ENCODE results near the gene TTC28. TPM values are rescaled to one million over a fixed set of nuclear protein-coding genes. Genes with fewer than 3 reads are reported as not detected.

Gene TTC28
- total RNA-seq, 3 donors from 2014 or later = 0.66 to 0.90 (median 0.71) TPM

DNA sequence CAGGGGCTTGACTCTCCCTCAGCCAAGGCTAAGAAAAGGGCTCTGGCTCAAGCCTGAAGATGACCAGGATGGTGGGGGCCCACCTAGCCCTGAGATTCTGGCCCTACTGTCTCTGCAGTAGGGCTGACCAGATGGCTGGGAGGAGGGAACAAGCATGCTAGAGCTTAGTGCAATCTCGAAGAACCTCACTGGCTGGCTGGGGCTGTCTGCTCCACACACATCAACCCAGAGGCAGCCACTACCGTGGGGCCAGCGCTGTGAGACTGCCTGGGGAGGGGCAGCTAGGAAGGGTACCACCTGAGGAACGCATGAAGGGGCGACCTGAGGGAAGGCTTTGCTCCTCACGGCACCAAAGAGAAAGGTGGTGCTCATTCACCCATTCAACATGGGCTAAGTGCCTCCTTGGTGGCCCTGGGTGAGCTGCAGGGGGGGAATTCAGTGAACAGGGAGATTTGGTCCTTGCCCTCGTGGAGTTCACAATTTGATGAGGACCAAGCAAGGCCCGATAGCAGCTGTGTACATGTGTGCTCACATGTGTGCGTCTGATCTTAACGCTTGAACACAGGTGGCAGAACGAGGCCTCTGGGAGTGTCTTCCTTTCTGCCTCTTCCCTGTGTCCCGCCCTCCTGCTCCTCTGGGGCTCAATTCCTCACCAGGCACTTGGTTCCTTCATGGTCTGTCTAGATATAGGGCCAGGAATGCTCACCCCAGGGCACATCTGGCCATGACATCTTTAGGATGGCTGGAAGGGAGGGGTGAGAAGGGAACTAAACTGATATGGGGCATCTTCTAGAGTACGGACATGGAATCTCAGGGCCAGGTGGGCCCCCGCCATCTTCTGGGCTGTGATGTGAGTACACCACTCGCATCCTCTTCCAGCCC, 658.3 kb downstream of the TTC28 start:
- H3K9me3 Mint-ChIP-seq = no peaks in the 10 kb centered on the region
- H3K4me1 Mint-ChIP-seq (ENCODE audit: low read depth) = peaks cover 2% of the 10 kb centered on the region
- H3K4me3 Mint-ChIP-seq = no peak overlapping the region
- H3K36me3 Mint-ChIP-seq (ENCODE audit: insufficient read depth) = no peaks in the 10 kb centered on the region
- DNase-seq (no peak), ATAC-seq (no peak)
- no peaks in the 10 kb centered on the region for H3K27me3 Mint-ChIP-seq (ENCODE audit: low read depth)

DNA sequence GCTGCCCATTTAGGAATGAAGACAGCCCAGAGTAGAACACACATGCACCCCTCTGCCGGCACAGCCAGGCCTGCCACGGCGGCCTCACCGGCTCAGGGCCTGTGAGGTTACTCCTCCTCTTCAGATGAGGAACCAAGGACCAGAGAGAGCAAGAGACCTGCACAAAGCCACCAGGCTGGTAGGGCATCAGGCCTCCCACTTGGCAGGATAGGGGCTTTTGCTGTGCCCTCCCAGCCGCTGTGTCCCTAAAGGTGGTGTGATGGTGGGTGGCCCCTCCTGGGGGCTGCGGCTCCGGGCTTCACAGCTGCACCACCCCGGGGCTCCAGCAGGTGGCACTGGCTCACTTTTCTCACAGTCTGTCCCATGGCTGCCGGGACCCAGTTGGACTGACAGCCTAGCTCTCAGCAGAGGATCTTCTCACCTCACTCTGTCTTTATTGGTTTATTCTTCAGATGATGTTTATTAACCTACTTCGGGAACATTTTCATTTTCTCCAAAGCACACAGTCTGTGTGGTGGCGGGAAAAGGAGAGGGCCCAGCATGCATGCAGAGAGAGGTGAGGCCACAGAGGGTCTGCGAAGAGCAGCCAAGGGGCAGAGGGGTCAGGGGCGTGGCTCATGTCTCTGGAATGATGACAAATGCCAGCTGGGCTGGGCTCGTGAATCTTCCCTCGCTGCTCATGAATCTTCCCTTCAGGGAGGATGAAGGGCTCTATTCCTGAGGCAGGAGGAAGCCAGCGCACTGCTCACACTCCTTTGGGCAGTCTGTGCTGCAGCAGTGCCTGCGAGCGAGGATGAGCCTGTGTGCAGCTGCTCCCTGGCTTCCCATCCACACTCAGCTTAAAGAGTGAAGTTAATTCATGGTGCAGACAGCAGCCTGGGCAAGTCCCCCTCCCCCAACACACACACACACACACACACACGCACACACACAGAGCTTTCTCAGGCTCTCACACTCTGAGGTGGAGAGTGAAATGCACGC, 659.5 kb downstream of the TTC28 start:
- DNase-seq = peak; percentile 57
- Mint-ChIP-seq H3K4me3 (no peak overlapping the region), H3K27me3 (ENCODE audit: low read depth) (no peaks in the 10 kb centered on the region), H3K36me3 (ENCODE audit: insufficient read depth) (no peaks in the 10 kb centered on the region), H3K4me1 (ENCODE audit: low read depth) (peaks cover 2% of the 10 kb centered on the region), H3K9me3 (no peaks in the 10 kb centered on the region)
- ATAC-seq = peak; percentile 80 to 86

DNA sequence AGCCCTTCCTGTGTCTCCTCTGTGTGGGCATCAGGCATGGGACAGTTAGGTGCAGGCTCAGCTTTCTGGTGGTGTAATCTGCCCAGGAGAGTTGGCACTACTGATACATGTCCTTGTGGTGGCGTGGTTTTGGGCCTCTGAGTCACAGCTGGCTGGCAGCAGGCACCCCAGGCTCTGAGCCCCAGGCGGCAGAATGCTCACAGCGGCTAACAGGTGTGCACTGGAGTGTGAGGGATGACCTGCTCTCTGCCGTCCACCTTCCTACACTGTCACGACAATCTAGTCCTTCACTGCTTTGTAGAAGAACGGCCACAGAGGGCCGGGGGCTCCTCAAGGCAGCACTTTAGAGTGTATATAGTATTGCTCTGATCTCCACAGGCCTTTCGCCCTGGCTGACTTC, 660.3 kb downstream of the TTC28 start:
- H3K27me3 Mint-ChIP-seq (ENCODE audit: low read depth) = no peaks in the 10 kb centered on the region
- ATAC-seq (no peak), DNase-seq (no peak)
- peaks cover 2% of the 10 kb centered on the region for H3K4me1 Mint-ChIP-seq (ENCODE audit: low read depth)
- H3K9me3 Mint-ChIP-seq = no peaks in the 10 kb centered on the region
- no peak overlapping the region for H3K4me3 Mint-ChIP-seq
- H3K36me3 Mint-ChIP-seq (ENCODE audit: insufficient read depth) = no peaks in the 10 kb centered on the region

DNA sequence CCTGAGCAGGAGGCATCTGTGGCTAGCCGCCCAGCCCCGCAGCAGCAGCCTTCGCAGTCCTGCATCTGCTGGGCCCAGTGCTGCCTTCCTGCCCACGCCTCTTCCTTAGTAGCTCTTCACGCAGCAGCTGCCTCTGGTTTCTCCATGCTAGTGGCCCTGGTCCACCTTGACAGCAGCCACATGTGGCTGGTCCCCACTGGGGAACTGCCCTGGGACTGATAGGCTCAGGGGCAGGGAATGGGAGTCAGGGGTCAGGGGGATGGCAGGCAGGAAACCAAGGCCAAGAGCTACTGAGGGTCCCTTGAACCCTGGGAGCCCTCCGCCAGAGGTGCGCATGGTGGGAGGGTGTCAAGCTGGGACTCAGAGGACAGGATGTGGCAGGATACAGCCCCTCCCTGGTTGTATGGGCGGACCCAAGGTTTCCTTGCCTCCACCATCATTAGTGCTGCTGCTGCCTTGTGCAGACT, 661.1 kb downstream of the TTC28 start:
- Mint-ChIP-seq H3K4me1 (ENCODE audit: low read depth) (peaks cover 2% of the 10 kb centered on the region), H3K36me3 (ENCODE audit: insufficient read depth) (no peaks in the 10 kb centered on the region), H3K27me3 (ENCODE audit: low read depth) (no peaks in the 10 kb centered on the region), H3K4me3 (no peak overlapping the region), H3K9me3 (no peaks in the 10 kb centered on the region)
- DNase-seq (no peak), ATAC-seq (no peak)

DNA sequence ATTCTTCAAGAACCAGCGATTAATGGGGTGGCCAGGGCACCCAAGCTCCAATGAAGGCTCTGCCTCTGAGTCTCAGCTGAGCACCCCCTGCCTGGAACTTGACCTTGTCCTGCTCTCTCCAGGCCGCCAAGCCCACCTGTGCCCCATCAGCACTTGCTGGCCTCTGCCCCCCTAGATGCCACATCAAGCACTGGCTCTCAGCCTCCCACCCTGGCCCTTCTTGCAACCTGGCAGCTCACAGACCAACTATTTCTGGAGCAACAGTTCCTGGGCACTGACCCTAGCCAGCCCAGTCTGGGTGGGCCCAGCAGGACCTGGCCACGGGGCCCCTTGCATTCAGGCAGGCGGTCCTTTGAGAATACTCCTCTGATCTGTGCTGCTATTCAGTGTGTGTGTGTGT, 661.8 kb downstream of the TTC28 start:
- DNase-seq = no peak
- ATAC-seq = no peak
- no peak overlapping the region for H3K4me3 Mint-ChIP-seq
- H3K4me1 Mint-ChIP-seq (ENCODE audit: low read depth) = peaks cover 2% of the 10 kb centered on the region
- H3K27me3 Mint-ChIP-seq (ENCODE audit: low read depth) = no peaks in the 10 kb centered on the region
- no peaks in the 10 kb centered on the region for H3K36me3 Mint-ChIP-seq (ENCODE audit: insufficient read depth)
- no peaks in the 10 kb centered on the region for H3K9me3 Mint-ChIP-seq

DNA sequence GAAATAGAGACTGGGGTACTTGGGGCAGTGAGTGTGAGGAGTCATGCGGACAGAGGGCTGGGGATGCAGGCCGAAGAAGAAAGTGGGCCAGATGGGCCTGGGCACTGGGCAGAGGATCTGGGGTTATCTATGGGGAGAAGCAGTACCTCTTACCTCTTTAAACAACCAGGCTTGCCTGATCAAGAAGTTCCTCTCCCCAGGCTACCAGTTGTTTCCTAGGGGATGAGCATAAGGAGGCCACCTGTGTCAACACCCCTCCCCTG, 662.2 kb downstream of the TTC28 start:
- Mint-ChIP-seq H3K4me3 (no peak overlapping the region), H3K36me3 (ENCODE audit: insufficient read depth) (no peaks in the 10 kb centered on the region), H3K27me3 (ENCODE audit: low read depth) (no peaks in the 10 kb centered on the region), H3K4me1 (ENCODE audit: low read depth) (peaks cover 2% of the 10 kb centered on the region), H3K9me3 (no peaks in the 10 kb centered on the region)
- ATAC-seq (no peak), DNase-seq (no peak)

DNA sequence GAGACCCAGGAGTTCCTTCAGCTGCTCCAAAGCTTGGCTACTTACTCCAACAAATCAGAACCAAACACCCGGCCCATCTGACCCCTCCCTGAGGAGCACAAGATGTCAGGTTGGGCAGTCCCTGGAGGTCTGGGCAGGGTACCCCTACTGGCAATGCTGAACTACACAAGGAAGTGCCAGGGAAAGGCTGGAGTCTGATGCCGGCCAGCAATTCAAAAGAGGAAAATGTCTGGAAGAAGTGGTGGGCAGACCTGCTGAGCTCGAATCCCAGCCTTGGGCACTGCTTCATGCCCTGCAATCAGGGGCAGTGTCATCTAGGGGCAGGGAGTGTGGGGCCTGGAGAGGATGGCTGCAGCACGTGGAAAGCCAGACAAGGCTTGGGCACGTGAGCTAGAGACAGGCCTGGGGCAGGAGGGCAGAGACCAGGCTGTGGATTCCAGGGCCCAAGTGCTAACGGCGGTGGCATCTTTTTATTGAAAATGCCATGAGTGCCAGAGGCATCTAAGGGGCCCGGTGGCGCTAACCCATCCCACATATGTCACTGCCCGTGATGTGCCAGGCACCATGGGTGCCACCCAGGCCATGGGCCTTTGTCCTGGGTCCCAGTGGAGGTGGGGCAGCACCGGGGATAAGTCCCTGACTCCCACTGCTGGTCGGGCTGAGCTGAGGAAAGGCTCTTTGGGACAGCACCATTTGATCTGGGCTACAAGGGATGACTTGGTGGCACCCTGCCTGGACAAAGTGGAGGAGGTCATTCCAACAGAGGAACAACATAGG, 662.7 kb downstream of the TTC28 start:
- Mint-ChIP-seq H3K9me3 (no peaks in the 10 kb centered on the region), H3K27me3 (ENCODE audit: low read depth) (no peaks in the 10 kb centered on the region), H3K4me1 (ENCODE audit: low read depth) (peaks cover 2% of the 10 kb centered on the region), H3K4me3 (no peak overlapping the region), H3K36me3 (ENCODE audit: insufficient read depth) (no peaks in the 10 kb centered on the region)
- ATAC-seq (no peak), DNase-seq (no peak)

DNA sequence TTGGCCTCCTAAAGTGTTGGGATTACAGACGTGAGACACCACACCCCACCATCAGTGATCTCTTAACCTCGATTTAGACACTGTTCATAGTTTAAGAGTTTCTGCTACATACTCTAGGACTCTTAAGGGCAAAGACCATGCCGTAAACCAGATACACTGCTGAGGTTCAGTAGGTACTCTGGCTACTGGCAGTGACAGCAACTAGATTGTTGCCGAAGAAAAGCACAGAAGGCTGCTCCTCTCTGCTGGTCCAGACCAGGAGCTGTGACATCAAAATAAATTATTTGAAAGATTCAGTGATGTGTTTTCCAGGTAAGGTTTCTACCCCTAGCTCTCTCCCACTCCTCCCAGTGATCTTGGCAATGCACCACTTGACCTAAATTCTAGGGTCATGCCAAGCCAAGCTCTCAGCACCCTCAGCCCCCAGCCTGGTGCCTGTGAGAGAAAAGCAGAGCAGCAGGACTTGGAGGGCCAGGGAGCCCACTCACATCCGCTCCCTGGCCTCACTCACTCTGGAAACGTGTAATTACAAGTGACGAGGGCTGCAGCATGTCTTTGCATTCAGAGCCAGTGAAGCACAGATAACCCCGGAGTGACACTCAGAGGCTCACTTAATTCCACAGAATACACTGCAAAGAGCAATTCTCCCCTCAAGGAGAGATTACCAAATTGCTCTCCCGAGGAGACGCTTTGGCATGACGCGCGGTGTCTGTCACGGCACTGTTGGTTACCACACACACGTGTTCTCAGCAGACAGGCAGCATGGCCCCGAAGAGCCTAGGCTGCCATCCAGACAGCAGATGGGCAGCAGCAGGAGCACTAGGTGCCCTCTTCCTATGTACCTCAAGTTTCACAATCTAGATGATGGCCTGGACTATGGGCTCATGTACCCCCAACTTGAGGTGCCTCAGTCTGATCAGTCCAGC, 663.7 kb downstream of the TTC28 start:
- Mint-ChIP-seq H3K9me3 (no peaks in the 10 kb centered on the region), H3K4me1 (ENCODE audit: low read depth) (peaks cover 2% of the 10 kb centered on the region), H3K4me3 (no peak overlapping the region), H3K36me3 (ENCODE audit: insufficient read depth) (no peaks in the 10 kb centered on the region), H3K27me3 (ENCODE audit: low read depth) (no peaks in the 10 kb centered on the region)
- DNase-seq (no peak), ATAC-seq (no peak)

DNA sequence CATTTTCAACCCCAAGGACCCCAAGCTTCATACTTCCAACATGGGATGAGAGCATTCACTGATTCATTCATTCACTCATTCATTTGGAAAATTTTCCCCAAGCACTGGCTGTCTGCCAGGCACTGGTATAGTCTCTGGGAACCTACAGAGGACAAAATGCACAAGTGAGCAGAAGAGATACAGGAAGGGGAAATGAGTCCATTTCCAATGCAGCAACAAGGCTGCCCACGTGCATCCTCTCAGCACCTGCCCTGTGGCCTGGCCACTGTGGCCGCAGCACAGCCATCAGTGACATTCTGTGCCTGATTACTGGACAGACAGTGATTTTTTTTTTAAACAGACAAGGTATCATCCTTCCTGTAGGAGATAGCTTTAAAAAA, 664.6 kb downstream of the TTC28 start:
- Mint-ChIP-seq H3K36me3 (ENCODE audit: insufficient read depth) (no peaks in the 10 kb centered on the region), H3K4me3 (no peak overlapping the region), H3K27me3 (ENCODE audit: low read depth) (no peaks in the 10 kb centered on the region), H3K4me1 (ENCODE audit: low read depth) (peaks cover under 1% of the 10 kb centered on the region), H3K9me3 (no peaks in the 10 kb centered on the region)
- ATAC-seq (no peak), DNase-seq (no peak)

DNA sequence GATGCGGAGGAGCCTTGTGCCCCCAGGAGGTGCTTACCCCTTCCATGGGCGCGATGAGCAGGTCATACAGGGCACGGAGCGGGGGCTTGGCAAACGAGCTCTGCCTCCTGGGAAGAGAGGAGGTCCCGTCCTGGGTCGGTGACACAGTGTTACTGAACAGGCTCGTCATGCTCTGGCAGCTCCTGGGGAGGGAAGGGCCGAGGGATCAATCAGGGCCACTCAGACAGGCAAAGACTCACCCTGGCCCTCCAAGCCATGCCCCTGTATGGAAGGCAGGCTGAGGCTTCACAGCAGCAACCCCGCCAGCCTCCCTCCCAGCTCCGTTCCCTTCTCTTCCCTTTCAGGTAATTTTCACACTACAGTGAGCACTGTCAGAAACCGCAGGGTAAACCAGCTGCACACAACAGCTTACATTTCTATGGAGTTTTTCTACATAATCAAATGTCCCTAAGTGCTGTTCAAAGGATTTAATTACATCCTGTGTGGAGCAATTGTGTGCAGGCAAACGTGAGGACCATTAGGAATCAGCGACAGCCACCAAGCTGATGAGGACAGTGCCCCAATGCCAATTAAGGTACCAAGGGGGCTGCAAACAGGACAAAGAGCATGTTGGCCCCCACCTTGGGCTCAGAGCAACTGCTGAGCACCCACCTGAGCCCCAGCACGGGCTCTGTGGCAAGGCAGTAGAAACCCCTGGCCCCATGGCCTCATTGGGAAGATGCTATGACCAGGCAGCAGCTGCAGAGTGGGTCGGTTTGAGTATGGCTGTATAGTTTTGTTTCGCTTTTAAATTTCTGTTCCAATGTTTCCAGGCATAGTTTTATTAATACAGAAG, 665.2 kb downstream of the TTC28 start:
- no peak overlapping the region for H3K4me3 Mint-ChIP-seq
- no peaks in the 10 kb centered on the region for H3K27me3 Mint-ChIP-seq (ENCODE audit: low read depth)
- DNase-seq (no peak), ATAC-seq (no peak)
- no peaks in the 10 kb centered on the region for H3K4me1 Mint-ChIP-seq (ENCODE audit: low read depth)
- no peaks in the 10 kb centered on the region for H3K36me3 Mint-ChIP-seq (ENCODE audit: insufficient read depth)
- H3K9me3 Mint-ChIP-seq = no peaks in the 10 kb centered on the region

DNA sequence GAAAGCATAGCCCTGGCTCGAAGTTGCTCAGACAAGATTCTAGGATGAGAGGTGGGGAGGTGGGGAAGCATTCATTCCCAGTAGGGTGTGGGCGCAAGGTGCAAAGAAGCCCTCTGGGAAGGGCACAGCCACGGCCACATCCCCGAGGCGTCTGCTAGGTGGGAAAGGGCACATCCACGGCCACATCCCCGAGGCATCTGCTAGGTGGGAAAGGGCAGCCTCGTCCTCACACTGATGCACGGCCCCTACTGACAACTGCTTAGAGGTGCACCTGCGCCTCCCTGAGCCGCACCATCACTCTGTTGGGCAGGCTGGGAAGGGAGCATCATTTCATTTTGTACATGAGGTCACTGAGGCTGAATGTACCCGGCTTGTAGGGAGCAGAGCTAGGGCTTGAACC, 666.0 kb downstream of the TTC28 start:
- Mint-ChIP-seq H3K27me3 (ENCODE audit: low read depth) (no peaks in the 10 kb centered on the region), H3K9me3 (no peaks in the 10 kb centered on the region), H3K36me3 (ENCODE audit: insufficient read depth) (no peaks in the 10 kb centered on the region), H3K4me3 (no peak overlapping the region), H3K4me1 (ENCODE audit: low read depth) (no peaks in the 10 kb centered on the region)
- DNase-seq (no peak), ATAC-seq (no peak)

DNA sequence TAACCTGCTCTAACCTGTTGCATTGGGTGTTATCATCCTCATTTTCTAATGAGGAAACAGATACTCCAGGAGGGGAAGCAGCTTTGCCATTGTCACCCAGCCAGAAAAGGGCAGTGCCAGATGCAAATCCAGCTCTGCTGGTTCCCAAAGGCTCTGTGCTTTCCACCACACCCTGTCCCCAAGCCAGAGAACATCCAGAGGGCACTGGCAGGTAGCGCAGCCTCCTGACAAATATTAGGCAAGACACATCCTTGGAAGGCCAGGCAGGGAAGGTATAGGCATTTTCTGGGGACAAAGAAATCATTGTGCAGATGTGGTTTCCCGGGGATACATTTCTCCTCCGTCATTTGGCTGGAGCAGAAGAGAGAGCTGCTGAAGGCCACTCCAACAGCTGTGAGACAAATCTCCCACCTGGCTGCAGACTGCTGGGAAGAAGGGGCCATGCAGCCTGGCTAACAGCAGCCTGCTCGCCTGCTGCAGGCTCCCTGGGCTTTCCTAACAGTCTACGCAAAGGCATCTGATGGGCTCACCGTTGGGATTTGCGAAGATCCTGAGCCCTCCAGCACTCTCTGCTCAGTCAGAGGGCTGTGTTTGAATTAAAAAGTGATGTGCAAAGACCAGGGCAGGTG, 666.7 kb downstream of the TTC28 start:
- DNase-seq (no peak), ATAC-seq (no peak)
- Mint-ChIP-seq H3K36me3 (ENCODE audit: insufficient read depth) (no peaks in the 10 kb centered on the region), H3K4me1 (ENCODE audit: low read depth) (no peaks in the 10 kb centered on the region), H3K4me3 (no peak overlapping the region), H3K9me3 (no peaks in the 10 kb centered on the region), H3K27me3 (ENCODE audit: low read depth) (no peaks in the 10 kb centered on the region)

Data from activated T-cell treated with anti-CD3 and anti-CD28 coated beads, Interleukin-2, amount 50 U/mL, for 4 hours (primary cell).